ENCODE data around the gene CABP1. TPM values are rescaled to one million over a fixed set of nuclear protein-coding genes. Genes with fewer than 3 reads are reported as not detected.

Gene CABP1
- total RNA-seq, 1 donor from 2014 or later: 5.5 TPM

Other genes with a start within 250 kb of the CABP1 start
- gene COX6A1, start 202.5 kb upstream of the CABP1 start, total RNA-seq: 312 TPM
- 19.9 TPM for gene TRIAP1, start 194.2 kb upstream of the CABP1 start, total RNA-seq
- 27.7 TPM for gene GATC, start 194.2 kb upstream of the CABP1 start, total RNA-seq
- gene SRSF9, start 170.9 kb upstream of the CABP1 start, total RNA-seq: 120 TPM
- gene DYNLL1, start 144.5 kb upstream of the CABP1 start, total RNA-seq: 142 TPM
- gene COQ5, start 111.5 kb upstream of the CABP1 start, total RNA-seq: 23.3 TPM
- gene RNF10, start 106.3 kb upstream of the CABP1 start, total RNA-seq: 224 TPM
- 33.8 TPM for gene POP5, start 59.2 kb upstream of the CABP1 start, total RNA-seq
- 154 TPM for gene MLEC, start 46.5 kb downstream of the CABP1 start, total RNA-seq
- 20.4 TPM for gene UNC119B, start 69.8 kb downstream of the CABP1 start, total RNA-seq
- 66.9 TPM for gene ACADS, start 85.2 kb downstream of the CABP1 start, total RNA-seq